ENCODE data around the gene MYO3B. TPM values are rescaled to one million over a fixed set of nuclear protein-coding genes. Genes with fewer than 3 reads are reported as not detected.

MYO3B gene
- total RNA-seq, 4 donors from 2014 or later = not detected

DNA sequence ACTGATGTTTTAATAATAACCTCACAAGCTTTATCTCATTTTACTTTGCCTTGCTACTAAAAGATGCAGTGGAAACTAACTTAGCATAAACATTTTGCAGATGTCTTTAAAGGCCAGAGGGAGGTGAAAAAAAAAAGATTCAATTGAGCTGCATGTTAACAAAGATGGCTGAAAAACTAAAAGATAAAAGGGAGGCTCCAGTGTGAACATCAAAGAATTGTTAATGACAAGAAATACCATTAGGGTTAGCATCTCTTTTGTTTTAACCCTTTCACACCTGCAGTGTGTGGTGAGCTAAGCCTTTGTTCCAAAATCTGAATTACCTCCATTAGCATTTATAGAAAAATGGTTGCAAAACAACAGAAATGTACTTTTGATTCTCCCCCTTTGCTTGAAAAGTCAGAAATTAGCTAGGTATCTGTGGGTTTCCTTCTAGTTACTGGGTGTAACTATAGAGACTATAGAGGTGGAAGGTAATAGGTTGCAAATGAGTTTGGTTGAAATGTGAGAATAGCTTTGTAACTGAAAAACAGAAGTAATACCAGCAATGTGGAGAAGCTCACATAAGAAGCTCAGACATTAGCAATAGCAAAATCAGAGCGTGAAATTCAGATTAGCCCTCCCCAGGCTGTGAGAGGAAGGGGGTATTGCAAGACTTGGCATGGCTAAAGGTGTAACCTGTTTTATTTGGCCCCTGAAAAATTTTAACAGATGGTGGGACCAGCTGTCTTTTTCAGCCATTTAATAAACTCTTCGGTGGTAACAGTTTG, 502.4 kb downstream of the MYO3B start:
- TF ChIP-seq, protein P1, sequence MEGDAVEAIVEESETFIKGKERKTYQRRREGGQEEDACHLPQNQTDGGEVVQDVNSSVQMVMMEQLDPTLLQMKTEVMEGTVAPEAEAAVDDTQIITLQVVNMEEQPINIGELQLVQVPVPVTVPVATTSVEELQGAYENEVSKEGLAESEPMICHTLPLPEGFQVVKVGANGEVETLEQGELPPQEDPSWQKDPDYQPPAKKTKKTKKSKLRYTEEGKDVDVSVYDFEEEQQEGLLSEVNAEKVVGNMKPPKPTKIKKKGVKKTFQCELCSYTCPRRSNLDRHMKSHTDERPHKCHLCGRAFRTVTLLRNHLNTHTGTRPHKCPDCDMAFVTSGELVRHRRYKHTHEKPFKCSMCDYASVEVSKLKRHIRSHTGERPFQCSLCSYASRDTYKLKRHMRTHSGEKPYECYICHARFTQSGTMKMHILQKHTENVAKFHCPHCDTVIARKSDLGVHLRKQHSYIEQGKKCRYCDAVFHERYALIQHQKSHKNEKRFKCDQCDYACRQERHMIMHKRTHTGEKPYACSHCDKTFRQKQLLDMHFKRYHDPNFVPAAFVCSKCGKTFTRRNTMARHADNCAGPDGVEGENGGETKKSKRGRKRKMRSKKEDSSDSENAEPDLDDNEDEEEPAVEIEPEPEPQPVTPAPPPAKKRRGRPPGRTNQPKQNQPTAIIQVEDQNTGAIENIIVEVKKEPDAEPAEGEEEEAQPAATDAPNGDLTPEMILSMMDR (IDR thresholded peaks at IDR 0.05) = no peak
- DNase-seq (ENCODE audit: low spot score) = no peak
- no peak for ATAC-seq (ENCODE audit: low FRiP score)

DNA sequence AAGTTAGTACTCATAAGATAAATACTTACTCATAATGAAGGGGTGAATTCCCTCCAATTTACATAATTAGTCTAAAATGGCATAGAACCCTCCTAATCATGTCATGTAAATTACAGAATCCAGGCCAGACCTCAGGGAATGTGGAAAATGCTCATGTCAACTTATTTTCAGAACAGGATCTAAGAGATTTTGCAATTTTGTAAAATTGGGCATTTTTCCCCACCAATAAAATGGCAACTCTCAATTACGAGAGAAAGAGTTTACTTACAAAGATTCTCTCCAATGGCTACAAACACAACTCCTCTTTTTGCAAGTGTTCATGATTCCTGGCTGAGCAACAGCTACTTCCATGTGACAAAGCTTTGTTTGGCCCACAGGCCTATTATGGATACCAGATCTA, 503.4 kb downstream of the MYO3B start:
- ATAC-seq (ENCODE audit: low FRiP score) (no peak), DNase-seq (ENCODE audit: low spot score) (no peak)
- TF ChIP-seq, protein P1 (IDR thresholded peaks at IDR 0.05) = no peak

DNA sequence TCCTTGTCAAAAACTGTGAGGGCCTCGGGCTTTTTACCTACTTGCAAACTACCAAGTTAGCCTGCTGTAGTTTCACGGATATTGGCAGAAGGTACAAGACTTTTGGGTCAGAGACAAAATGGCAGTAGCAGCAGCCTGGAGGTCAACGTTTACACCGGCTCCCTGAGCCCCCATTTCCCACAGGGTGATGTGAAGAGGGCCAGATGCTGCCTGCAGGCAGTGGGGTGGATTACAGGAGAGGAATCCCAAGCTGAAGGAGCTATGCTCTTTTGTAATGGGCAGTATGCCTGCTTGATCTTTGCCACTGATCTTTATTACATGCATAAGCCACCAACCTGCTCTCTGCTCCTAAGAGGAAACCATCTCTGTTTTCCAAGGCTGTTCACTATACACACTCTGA, 507.6 kb downstream of the MYO3B start:
- TF ChIP-seq, protein P1 (IDR thresholded peaks at IDR 0.05) = no peak
- ATAC-seq (ENCODE audit: low FRiP score) (no peak), DNase-seq (ENCODE audit: low spot score) (no peak)

DNA sequence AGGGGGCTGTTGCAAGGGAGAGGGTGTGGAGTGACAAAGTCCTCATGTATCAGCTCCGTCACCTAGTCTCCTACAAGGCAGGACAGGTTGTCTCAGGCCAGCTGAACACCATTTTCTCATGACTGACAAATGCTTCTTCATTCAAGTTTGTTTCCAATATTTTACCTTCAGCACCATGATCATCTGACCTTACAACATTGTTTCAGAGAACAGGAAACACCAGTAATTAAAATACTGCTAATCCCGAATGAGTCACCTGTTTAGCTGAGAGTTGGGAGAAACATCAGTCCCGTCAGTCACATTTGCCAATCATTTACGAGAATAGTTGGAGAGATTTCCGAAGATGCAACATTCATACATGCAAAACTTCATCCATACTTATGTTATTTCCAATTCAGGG, 511.5 kb downstream of the MYO3B start:
- TF ChIP-seq, protein P1 (IDR thresholded peaks at IDR 0.05) = no peak
- DNase-seq (ENCODE audit: low spot score) (no peak), ATAC-seq (ENCODE audit: low FRiP score) (no peak)

DNA sequence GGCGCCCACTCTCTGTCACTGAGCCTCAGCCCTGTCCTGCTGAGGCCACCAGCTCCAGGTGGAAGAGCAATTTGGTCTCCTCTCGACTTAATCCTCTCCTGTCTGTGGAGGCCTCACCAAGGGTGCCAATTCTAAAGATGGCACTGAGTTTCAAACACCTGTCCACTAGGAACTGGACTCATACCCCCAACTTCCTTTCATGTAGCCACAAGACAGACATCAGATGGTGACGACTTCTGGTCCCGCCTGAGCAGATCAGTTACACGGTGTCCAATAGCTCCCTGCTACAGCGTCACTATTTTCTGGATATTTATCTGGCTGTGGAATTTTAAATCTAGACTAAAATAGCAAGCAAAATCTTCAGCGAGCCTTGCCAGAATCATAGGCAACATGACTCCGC, 512.7 kb downstream of the MYO3B start:
- no peak for ATAC-seq (ENCODE audit: low FRiP score)

DNA sequence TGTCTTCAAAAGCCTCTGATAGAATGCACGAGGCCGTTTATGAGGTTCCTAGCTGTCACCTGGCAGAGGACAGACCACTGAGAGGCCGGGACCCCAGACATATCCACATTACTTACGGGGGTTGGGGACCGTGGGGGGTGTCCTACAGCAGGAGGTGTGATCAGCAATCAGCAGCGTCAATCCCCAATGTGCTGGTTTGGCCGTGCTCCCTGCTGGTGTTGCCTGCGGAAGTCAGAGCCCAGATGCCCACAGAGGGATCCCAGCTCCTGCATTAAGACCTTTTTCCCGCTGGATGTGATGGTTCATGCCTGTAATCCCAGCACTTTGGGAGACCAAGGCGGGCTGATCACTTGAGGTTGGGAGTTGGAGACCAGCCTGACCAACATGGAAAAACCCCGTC, 516.4 kb downstream of the MYO3B start:
- no peak for ATAC-seq (ENCODE audit: low FRiP score)
- TF ChIP-seq, protein P1 (IDR thresholded peaks at IDR 0.05) = no peak
- DNase-seq (ENCODE audit: low spot score) = no peak

More for the DNA sequence above, 512.7 kb downstream of the MYO3B start:
- DNase-seq (ENCODE audit: low spot score) = no peak
- TF ChIP-seq, protein P1 (IDR thresholded peaks at IDR 0.05) = no peak
